PFSK-1 (cell line): Measurements from ENCODE around the gene CPT2.

Experiments used
- FOXP2 ChIP-seq: optimal IDR thresholded peaks from 2 replicates; pipeline ENCODE3; 2011; ENCODE audit warnings: borderline replicate concordance, control low read depth, inconsistent platforms; ENCODE audit not compliant: insufficient read depth; ENCODE audit errors: extremely low read length, extremely low read depth
- POLR2AphosphoS5 ChIP-seq: IDR thresholded peaks from 2 replicates; pipeline ENCODE4 v1.6.1; 2012; ENCODE audit warnings: low read depth, mild to moderate bottlenecking, control low read depth, low read length, moderate library complexity
- SIN3A ChIP-seq: IDR thresholded peaks from 2 replicates; pipeline ENCODE4 v1.6.1; 2012; ENCODE audit warnings: mild to moderate bottlenecking, low read length, moderate library complexity, borderline replicate concordance; ENCODE audit not compliant: insufficient read depth
- TAF1 ChIP-seq: IDR thresholded peaks from 2 replicates; pipeline ENCODE4 v1.6.1; 2012; ENCODE audit warnings: low read length, control low read depth, borderline replicate concordance; ENCODE audit not compliant: insufficient read depth
- TF ChIP-seq, protein P1 (sequence below), 2 experiments: IDR thresholded peaks; 2 replicates each; pipeline versions ENCODE4 v1.6.1 to v1.8.0; 2011 to 2012; ENCODE audit warnings: low read depth in 2 of 2, low read length in 2 of 2, control low read depth in 1 of 2, inconsistent platforms in 1 of 2, mild to moderate bottlenecking in 1 of 2, moderate library complexity in 1 of 2; ENCODE audit not compliant: insufficient read depth in 1 of 2

CPT2 gene

DNA sequence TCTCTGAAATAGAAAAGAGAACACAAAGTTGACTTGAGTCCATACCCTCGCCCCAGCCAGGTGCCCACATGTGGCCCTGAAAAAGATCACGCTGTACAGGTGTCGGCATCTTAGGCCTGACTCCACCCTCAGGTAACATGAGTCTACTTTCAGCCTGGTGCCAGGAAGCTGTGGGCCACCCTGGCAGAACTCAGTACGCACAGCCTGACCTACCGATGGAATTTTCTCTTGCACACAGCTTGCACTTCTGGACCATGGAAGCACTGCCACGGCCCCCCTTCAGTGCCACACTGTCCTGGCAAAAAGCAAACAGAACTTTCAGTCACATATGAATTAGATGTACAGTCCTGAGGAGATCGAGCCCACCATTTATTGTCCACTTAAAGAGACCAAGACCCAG lies 21.6 kb downstream of the CPT2 start:
- TF ChIP-seq, protein P1, sequence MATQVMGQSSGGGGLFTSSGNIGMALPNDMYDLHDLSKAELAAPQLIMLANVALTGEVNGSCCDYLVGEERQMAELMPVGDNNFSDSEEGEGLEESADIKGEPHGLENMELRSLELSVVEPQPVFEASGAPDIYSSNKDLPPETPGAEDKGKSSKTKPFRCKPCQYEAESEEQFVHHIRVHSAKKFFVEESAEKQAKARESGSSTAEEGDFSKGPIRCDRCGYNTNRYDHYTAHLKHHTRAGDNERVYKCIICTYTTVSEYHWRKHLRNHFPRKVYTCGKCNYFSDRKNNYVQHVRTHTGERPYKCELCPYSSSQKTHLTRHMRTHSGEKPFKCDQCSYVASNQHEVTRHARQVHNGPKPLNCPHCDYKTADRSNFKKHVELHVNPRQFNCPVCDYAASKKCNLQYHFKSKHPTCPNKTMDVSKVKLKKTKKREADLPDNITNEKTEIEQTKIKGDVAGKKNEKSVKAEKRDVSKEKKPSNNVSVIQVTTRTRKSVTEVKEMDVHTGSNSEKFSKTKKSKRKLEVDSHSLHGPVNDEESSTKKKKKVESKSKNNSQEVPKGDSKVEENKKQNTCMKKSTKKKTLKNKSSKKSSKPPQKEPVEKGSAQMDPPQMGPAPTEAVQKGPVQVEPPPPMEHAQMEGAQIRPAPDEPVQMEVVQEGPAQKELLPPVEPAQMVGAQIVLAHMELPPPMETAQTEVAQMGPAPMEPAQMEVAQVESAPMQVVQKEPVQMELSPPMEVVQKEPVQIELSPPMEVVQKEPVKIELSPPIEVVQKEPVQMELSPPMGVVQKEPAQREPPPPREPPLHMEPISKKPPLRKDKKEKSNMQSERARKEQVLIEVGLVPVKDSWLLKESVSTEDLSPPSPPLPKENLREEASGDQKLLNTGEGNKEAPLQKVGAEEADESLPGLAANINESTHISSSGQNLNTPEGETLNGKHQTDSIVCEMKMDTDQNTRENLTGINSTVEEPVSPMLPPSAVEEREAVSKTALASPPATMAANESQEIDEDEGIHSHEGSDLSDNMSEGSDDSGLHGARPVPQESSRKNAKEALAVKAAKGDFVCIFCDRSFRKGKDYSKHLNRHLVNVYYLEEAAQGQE (IDR thresholded peaks at IDR 0.05; ENCODE audit: insufficient read depth in 1 of 2, low read depth in 2 of 2, low read length in 2 of 2): no peak
- TF ChIP-seq FOXP2 (no peak), POLR2AphosphoS5 (no peak), TAF1 (no peak), SIN3A (no peak)

DNA sequence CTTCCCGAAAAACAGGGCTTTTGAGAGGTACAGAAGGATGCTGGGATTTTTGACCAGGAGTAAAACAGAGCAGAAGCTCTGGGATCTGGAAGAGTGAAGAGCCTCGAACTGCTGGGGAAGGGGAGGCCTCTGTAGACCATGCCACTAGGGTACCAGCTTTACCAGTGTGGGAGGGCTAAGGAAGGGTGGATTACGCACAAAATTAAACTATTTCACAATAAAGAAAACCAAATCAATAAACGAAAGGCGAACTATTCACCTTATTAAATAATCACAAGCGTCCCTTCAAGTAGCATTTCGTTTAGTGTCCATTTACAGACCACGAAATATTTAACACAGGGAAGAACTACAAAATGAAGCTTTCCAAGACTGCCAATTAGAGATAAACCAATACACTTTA lies 23.1 kb downstream of the CPT2 start:
- TF ChIP-seq SIN3A (no peak), TAF1 (no peak), POLR2AphosphoS5 (no peak), FOXP2 (no peak)
- TF ChIP-seq, protein P1 (IDR thresholded peaks at IDR 0.05; ENCODE audit: insufficient read depth in 1 of 2, low read depth in 2 of 2, low read length in 2 of 2): no peak

DNA sequence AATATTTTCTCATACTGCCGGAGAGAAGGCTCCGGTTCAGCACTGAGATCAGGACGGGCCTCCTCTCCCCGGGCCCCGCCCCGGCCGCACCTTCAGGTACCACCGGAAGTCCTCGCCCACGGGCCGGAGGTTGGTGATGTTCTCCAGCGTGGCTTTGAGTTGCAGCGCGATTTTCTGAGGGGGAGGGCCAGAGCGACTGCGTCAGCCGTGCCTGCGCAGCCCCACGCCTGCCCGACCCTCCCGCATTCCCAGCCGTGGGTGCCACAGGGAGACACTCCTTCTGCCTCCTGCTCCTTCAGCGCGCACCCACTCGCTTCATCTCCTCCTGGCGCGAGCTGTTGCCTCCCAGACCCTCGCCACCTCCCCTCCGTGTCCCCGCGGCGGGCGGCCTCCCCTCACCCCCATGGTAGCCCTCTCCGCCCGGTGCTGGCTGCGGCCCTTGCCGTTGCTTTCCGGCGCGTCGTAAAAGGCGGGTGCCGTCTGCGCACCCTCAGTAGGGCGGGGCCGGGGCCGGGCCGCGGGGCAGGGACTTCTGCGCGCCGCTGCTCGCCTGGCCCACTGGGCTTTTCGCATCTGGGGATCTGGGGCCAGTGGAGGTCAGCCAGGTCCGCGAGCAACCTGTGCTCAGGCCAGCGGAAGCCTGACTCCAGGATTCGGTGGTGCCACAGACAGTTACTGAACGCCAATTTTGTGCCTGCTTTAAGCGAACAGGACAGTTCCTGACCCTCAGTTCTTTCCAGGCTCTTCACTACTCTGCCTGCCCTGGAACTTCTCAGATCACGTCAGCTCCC lies 23.7 kb downstream of the CPT2 start, which contains the start of gene CZIB:
CZIB (minus strand) TSS at position 464 of the 791 bp plus-strand sequence; CDS start at position 405, 59 bp downstream.
- TF ChIP-seq, protein P1 (IDR thresholded peaks at IDR 0.05; ENCODE audit: insufficient read depth in 1 of 2, low read depth in 2 of 2, low read length in 2 of 2): 0 out of 4 replicates have a peak, but pooled peaks of 1 of the 2 experiments have one; percentile 26
- peak; percentile 96 for TF ChIP-seq POLR2AphosphoS5
- 0 out of 2 replicates have a peak, but pooled peaks have one; percentile 6 for TF ChIP-seq SIN3A
- no peak for TF ChIP-seq TAF1
- peak; percentile 52 for TF ChIP-seq FOXP2

DNA sequence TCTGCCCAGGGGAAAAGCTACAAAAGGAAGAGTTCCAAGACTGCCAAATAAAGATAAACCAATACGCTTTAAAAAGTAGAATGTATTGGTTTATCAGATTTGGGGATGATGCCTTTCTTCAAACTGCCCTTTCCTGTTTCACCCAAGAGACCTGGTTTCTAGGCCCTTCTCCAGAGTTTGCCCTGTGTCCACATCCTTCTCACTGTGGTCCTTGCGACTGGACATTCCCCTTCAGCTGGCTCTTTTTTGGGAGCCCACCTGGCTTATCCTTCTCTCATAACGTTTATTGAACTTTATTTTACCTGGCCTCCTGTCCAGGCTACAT lies 24.3 kb downstream of the CPT2 start:
- TF ChIP-seq, protein P1 (IDR thresholded peaks at IDR 0.05; ENCODE audit: insufficient read depth in 1 of 2, low read depth in 2 of 2, low read length in 2 of 2): no peak
- TF ChIP-seq FOXP2 (no peak), TAF1 (no peak), POLR2AphosphoS5 (no peak), SIN3A (no peak)
